Forelimb muscle (tissue), 1 donor: ENCODE results near the gene CYB5B. TPM values are rescaled to one million over a fixed set of nuclear protein-coding genes. Genes with fewer than 3 reads are reported as not detected.

ENCODE experiments used
- DNase-seq: peaks from one replicate; pipeline ENCODE4 v3.0.0-alpha.2; 2013; ENCODE audit warnings: low read depth
- polyA plus RNA-seq: library from polyadenylated mRNA; unstranded; fragments of 120-200 nt; gene quantifications from one replicate; pipeline ENCODE4 v1.2.1, GENCODE V29; 2013; ENCODE audit not compliant: insufficient read length

Gene CYB5B
- 64.1 TPM for polyA plus RNA-seq

- peak; percentile 99 for DNase-seq
These were observed at the start of gene CYB5B for GRCh38 chr16:69424053-69424934. TSS of gene CYB5B (plus strand) at chr16:69424619. CDS start at chr16:69424684, 65 bp downstream.

GRCh38 chr16:69376393-69377059, 47.9 kb upstream of the CYB5B start:
- DNase-seq, result no peak

- no peak for DNase-seq
These were observed 46.4 kb upstream of the CYB5B start for GRCh38 chr16:69378036-69378435.

GRCh38 chr16:69378760-69379159, 45.7 kb upstream of the CYB5B start:
- DNase-seq, result no peak

- DNase-seq, result no peak
These were observed 43.2 kb upstream of the CYB5B start for GRCh38 chr16:69381231-69381630.

- no peak for DNase-seq
These were observed 42.0 kb upstream of the CYB5B start for GRCh38 chr16:69382421-69382820.

GRCh38 chr16:69384974-69385373, 39.4 kb upstream of the CYB5B start:
- no peak for DNase-seq

GRCh38 chr16:69386596-69386995, 37.8 kb upstream of the CYB5B start:
- DNase-seq, result no peak

- DNase-seq, result no peak
These were observed 30.2 kb upstream of the CYB5B start for GRCh38 chr16:69393898-69394849.

GRCh38 chr16:69395859-69396186, 28.6 kb upstream of the CYB5B start:
- DNase-seq, result no peak

GRCh38 chr16:69396187-69397061, 28.0 kb upstream of the CYB5B start:
- peak; percentile 83 for DNase-seq

- no peak for DNase-seq
These were observed 26.4 kb upstream of the CYB5B start for GRCh38 chr16:69397821-69398521.

- DNase-seq, result no peak
These were observed 25.1 kb upstream of the CYB5B start for GRCh38 chr16:69399361-69399760.

GRCh38 chr16:69402439-69402838, 22.0 kb upstream of the CYB5B start:
- no peak for DNase-seq

- no peak for DNase-seq
These were observed 20.1 kb upstream of the CYB5B start for GRCh38 chr16:69404275-69404805.

- DNase-seq, result no peak
These were observed 19.1 kb upstream of the CYB5B start for GRCh38 chr16:69405326-69405725.

- DNase-seq, result no peak
These were observed 18.7 kb upstream of the CYB5B start for GRCh38 chr16:69405757-69406156.

- no peak for DNase-seq
These were observed 17.6 kb upstream of the CYB5B start for GRCh38 chr16:69406780-69407331.

GRCh38 chr16:69407702-69408323, 16.6 kb upstream of the CYB5B start:
- DNase-seq, result no peak
